ENCODE results near the gene SCAMP2.

Gene SCAMP2

DNA sequence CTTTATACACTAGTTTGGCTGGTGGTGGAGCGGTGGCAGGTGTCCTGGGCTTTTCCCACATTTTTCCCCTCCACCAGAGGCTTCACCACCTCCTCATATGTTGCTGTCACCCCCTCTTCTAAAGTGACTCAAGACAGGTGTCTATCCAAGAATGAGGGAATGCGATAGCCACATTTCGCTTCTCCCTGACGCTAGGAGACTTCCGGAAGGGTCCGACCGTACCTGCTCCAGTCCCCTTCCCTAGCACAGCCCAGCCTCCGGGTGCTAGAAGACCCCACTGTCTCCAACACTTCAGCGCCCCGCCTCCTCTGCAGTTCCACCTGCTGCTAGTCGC lies 496 bp downstream of the SCAMP2 start:
- ChIA-PET POLR2A (interaction anchor here (0.8 to 1.8 kb wide), 3 partner anchors 14 to 29 kb away, joined by 3 to 4 read pairs (median 3); partner anchors contain the start of gene MPI), CTCF (interaction anchor here (3.3 to 6.6 kb wide), 3 partner anchors 25 to 30 kb away, joined by 12 to 67 read pairs (median 37); partner anchors contain the start of gene ULK3)
- DNase-seq: no peak
- Histone ChIP-seq H3K4me3 (ENCODE audit: control insufficient read depth in 1 of 7, extremely low read depth in 1 of 7, insufficient read depth in 4 of 7, low read depth in 2 of 7, low read length in 6 of 7) (peak overlapping the region; percentile 73 to 97 (median 87)), H3K27me3 (replicated peaks in 2 of 5; ENCODE audit: control insufficient read depth in 4 of 5, insufficient read depth in 5 of 5, low read length in 4 of 5) (no peaks in the 10 kb centered on the region), H3K36me3 (ENCODE audit: control insufficient read depth in 4 of 4, insufficient read depth in 4 of 4, low read length in 3 of 4) (peaks cover 0 to under 1% (median 0%) of the 10 kb centered on the region in 4 experiments), H3K27ac (ENCODE audit: insufficient read depth in 1 of 2, low read depth in 1 of 2, low read length in 2 of 2, poor library complexity in 1 of 2, severe bottlenecking in 2 of 2) (peak overlapping the region; percentile 95 to 98), H3K4me1 (ENCODE audit: control extremely low read depth in 1 of 4, control insufficient read depth in 4 of 4, insufficient read depth in 4 of 4, low read length in 3 of 4) (peaks cover 29 to 59% (median 56%) of the 10 kb centered on the region in 4 experiments), H3K9me3 (ENCODE audit: control extremely low read depth in 1 of 5, control insufficient read depth in 4 of 5, insufficient read depth in 2 of 5, low read depth in 1 of 5, low read length in 4 of 5) (no peaks in the 10 kb centered on the region)
- WGBS (ENCODE audit: insufficient coverage): 0% methylated on average over 9 of the region's 11 CpGs

DNA sequence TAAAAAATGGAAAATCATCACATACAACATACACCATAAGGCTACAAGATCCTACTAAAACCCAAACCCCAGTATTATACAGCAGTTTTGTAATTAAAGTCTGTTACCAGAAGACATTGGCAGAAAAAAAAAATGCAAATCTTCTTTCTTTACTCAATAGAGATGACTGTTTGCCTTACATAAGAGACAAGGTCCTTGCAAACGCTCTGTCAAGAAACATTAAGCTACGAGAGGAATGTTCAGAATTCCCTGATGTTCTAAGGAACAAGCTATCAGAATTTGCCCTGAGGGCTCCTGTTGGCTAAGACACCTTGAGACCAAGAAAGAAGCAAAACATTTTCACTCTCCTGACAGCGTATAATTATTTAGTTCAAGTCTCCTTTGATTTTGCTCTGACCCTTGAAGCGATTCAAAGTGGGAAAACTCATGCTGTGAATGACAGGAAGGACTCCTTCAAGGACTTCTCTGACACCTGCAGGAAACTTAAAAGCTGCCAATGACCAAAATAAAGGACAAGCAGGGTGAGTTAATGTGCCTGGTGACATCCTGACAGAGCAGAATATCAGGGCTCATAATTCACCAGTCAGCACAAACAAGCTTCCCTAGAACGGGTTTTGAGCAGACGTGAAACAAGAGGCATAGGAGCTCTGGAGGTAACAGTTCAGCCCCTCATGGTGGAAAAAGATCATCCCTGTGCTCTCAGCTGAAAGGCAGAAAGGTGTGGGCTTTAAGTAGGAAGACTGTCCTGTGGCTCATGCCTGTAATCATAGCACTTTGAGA lies 2.5 kb downstream of the SCAMP2 start:
- Histone ChIP-seq H3K9me3 (ENCODE audit: control extremely low read depth in 1 of 5, control insufficient read depth in 4 of 5, insufficient read depth in 2 of 5, low read depth in 1 of 5, low read length in 4 of 5) (no peaks in the 10 kb centered on the region), H3K27me3 (replicated peaks in 2 of 5; ENCODE audit: control insufficient read depth in 4 of 5, insufficient read depth in 5 of 5, low read length in 4 of 5) (no peaks in the 10 kb centered on the region), H3K4me1 (ENCODE audit: control extremely low read depth in 1 of 4, control insufficient read depth in 4 of 4, insufficient read depth in 4 of 4, low read length in 3 of 4) (peaks cover 36 to 79% (median 76%) of the 10 kb centered on the region in 4 experiments), H3K36me3 (ENCODE audit: control insufficient read depth in 4 of 4, insufficient read depth in 4 of 4, low read length in 3 of 4) (peaks cover 0 to 7% (median 1%) of the 10 kb centered on the region in 4 experiments), H3K27ac (ENCODE audit: insufficient read depth in 1 of 2, low read depth in 1 of 2, low read length in 2 of 2, poor library complexity in 1 of 2, severe bottlenecking in 2 of 2) (peak overlapping the region; percentile 56 to 98), H3K4me3 (ENCODE audit: control insufficient read depth in 1 of 7, extremely low read depth in 1 of 7, insufficient read depth in 4 of 7, low read depth in 2 of 7, low read length in 6 of 7) (peak overlapping the region in 6 of 7 experiments; percentile 38 to 87 (median 68))
- ChIA-PET POLR2A (interaction anchor here (0.6 to 4.1 kb wide), 14 partner anchors 11 to 305 kb away, joined by 3 to 24 read pairs (median 6); partner anchors contain the start of genes FAM219B, MPI and ULK3), CTCF (interaction anchor here (0.6 to 6.6 kb wide), 20 partner anchors 11 to 236 kb away, joined by 3 to 67 read pairs (median 4); partner anchors contain the start of genes FAM219B, MPI and ULK3)
- WGBS (ENCODE audit: insufficient coverage): 4% methylated on average over 6 of the region's 6 CpGs
- DNase-seq: peak in 2 of 3 donors; percentile 33 to 47

GRCh38 chr15:74869726-74870407 lies 3.3 kb downstream of the SCAMP2 start:
- Histone ChIP-seq H3K9me3 (ENCODE audit: control extremely low read depth in 1 of 5, control insufficient read depth in 4 of 5, insufficient read depth in 2 of 5, low read depth in 1 of 5, low read length in 4 of 5) (no peaks in the 10 kb centered on the region), H3K4me1 (ENCODE audit: control extremely low read depth in 1 of 4, control insufficient read depth in 4 of 4, insufficient read depth in 4 of 4, low read length in 3 of 4) (peaks cover 36 to 84% (median 80%) of the 10 kb centered on the region in 4 experiments), H3K4me3 (ENCODE audit: control insufficient read depth in 1 of 7, extremely low read depth in 1 of 7, insufficient read depth in 4 of 7, low read depth in 2 of 7, low read length in 6 of 7) (peak overlapping the region in 5 of 7 experiments; percentile 38 to 87 (median 71)), H3K27me3 (replicated peaks in 2 of 5; ENCODE audit: control insufficient read depth in 4 of 5, insufficient read depth in 5 of 5, low read length in 4 of 5) (no peaks in the 10 kb centered on the region), H3K27ac (ENCODE audit: insufficient read depth in 1 of 2, low read depth in 1 of 2, low read length in 2 of 2, poor library complexity in 1 of 2, severe bottlenecking in 2 of 2) (peak overlapping the region; percentile 56 to 98), H3K36me3 (ENCODE audit: control insufficient read depth in 4 of 4, insufficient read depth in 4 of 4, low read length in 3 of 4) (peaks cover 0 to 7% (median 1%) of the 10 kb centered on the region in 4 experiments)
- peak; percentile 95 to 99 (median 99) for DNase-seq
- ChIA-PET CTCF (interaction anchor here (0.8 to 6.6 kb wide), 20 partner anchors 10 to 237 kb away, joined by 3 to 67 read pairs (median 4); partner anchors contain the start of genes FAM219B, MPI and ULK3), POLR2A (interaction anchor here (0.8 to 4.1 kb wide), 11 partner anchors 10 to 306 kb away, joined by 3 to 24 read pairs (median 7); partner anchors contain the start of genes FAM219B, MPI and ULK3)
- 3% methylated on average over 5 of the region's 6 CpGs for WGBS (ENCODE audit: insufficient coverage)

GRCh38 chr15:74869372-74869725 lies 3.8 kb downstream of the SCAMP2 start:
- Histone ChIP-seq H3K4me1 (ENCODE audit: control extremely low read depth in 1 of 4, control insufficient read depth in 4 of 4, insufficient read depth in 4 of 4, low read length in 3 of 4) (peaks cover 36 to 89% (median 85%) of the 10 kb centered on the region in 4 experiments), H3K27me3 (replicated peaks in 2 of 5; ENCODE audit: control insufficient read depth in 4 of 5, insufficient read depth in 5 of 5, low read length in 4 of 5) (no peaks in the 10 kb centered on the region), H3K9me3 (ENCODE audit: control extremely low read depth in 1 of 5, control insufficient read depth in 4 of 5, insufficient read depth in 2 of 5, low read depth in 1 of 5, low read length in 4 of 5) (no peaks in the 10 kb centered on the region), H3K36me3 (ENCODE audit: control insufficient read depth in 4 of 4, insufficient read depth in 4 of 4, low read length in 3 of 4) (peaks cover 0 to 10% (median 2%) of the 10 kb centered on the region in 4 experiments), H3K4me3 (ENCODE audit: control insufficient read depth in 1 of 7, extremely low read depth in 1 of 7, insufficient read depth in 4 of 7, low read depth in 2 of 7, low read length in 6 of 7) (peak overlapping the region in 5 of 7 experiments; percentile 16 to 71 (median 50)), H3K27ac (ENCODE audit: insufficient read depth in 1 of 2, low read depth in 1 of 2, low read length in 2 of 2, poor library complexity in 1 of 2, severe bottlenecking in 2 of 2) (peak overlapping the region; percentile 44 to 98)
- POLR2A ChIA-PET: interaction anchor here (0.9 to 4.1 kb wide), 9 partner anchors 9 to 306 kb away, joined by 3 to 24 read pairs (median 7); partner anchors contain the start of genes FAM219B and ULK3
- no peak for DNase-seq
- CTCF ChIA-PET: interaction anchor here (1.0 to 6.6 kb wide), 13 partner anchors 9 to 100 kb away, joined by 3 to 67 read pairs (median 5); partner anchors contain the start of genes MPI and ULK3

DNA sequence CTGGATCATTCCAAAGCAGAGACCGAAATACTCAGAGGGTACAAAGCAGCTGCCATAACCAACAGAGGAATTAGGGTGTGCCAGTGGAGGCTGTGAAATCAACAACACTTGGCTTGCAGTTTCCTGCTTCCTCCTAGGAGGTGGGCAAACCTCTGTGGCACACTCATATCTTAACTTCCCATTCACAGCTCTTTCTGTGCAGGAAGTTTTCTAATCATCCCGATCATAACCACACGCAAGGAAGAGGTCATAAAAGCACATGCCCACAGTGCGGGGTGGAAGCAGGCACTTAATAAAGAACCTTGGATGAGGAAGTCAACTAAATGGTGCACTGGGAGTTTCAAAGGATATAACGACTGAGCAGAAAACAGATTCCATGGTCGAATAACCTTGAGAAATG lies 5.1 kb downstream of the SCAMP2 start:
- WGBS (ENCODE audit: insufficient coverage): 0% methylated on average over 5 of the region's 6 CpGs
- Histone ChIP-seq H3K9me3 (ENCODE audit: control extremely low read depth in 1 of 5, control insufficient read depth in 4 of 5, insufficient read depth in 2 of 5, low read depth in 1 of 5, low read length in 4 of 5) (no peaks in the 10 kb centered on the region), H3K27me3 (replicated peaks in 2 of 5; ENCODE audit: control insufficient read depth in 4 of 5, insufficient read depth in 5 of 5, low read length in 4 of 5) (no peaks in the 10 kb centered on the region), H3K4me3 (ENCODE audit: control insufficient read depth in 1 of 7, extremely low read depth in 1 of 7, insufficient read depth in 4 of 7, low read depth in 2 of 7, low read length in 6 of 7) (peak overlapping the region in 5 of 7 experiments; percentile 9 to 64 (median 43)), H3K27ac (ENCODE audit: insufficient read depth in 1 of 2, low read depth in 1 of 2, low read length in 2 of 2, poor library complexity in 1 of 2, severe bottlenecking in 2 of 2) (peak overlapping the region; percentile 33 to 98), H3K4me1 (ENCODE audit: control extremely low read depth in 1 of 4, control insufficient read depth in 4 of 4, insufficient read depth in 4 of 4, low read length in 3 of 4) (peaks cover 40 to 92% (median 88%) of the 10 kb centered on the region in 4 experiments), H3K36me3 (ENCODE audit: control insufficient read depth in 4 of 4, insufficient read depth in 4 of 4, low read length in 3 of 4) (peaks cover 0 to 12% (median 3%) of the 10 kb centered on the region in 4 experiments)
- CTCF ChIA-PET: interaction anchor here (0.8 to 6.6 kb wide), 6 partner anchors 8 to 204 kb away, joined by 3 to 67 read pairs (median 6); no protein-coding TSS in a partner anchor
- POLR2A ChIA-PET: interaction anchor here (0.5 to 4.1 kb wide), 5 partner anchors 9 to 90 kb away, joined by 3 to 23 read pairs (median 3); partner anchors contain the start of gene ULK3
- DNase-seq: peak; percentile 88 to 94 (median 92)

GRCh38 chr15:74867466-74868038 lies 5.6 kb downstream of the SCAMP2 start:
- peaks cover 40 to 93% (median 85%) of the 10 kb centered on the region in 4 experiments for H3K4me1 ChIP-seq (ENCODE audit: control extremely low read depth in 1 of 4, control insufficient read depth in 4 of 4, insufficient read depth in 4 of 4, low read length in 3 of 4)
- ChIA-PET POLR2A (interaction anchor here (0.5 to 4.1 kb wide), 5 partner anchors 9 to 90 kb away, joined by 3 to 23 read pairs (median 3); partner anchors contain the start of gene ULK3), CTCF (interaction anchor here (0.8 to 6.6 kb wide), 5 partner anchors 8 to 34 kb away, joined by 3 to 67 read pairs (median 9); no protein-coding TSS in a partner anchor)
- peak overlapping the region in 5 of 7 experiments; percentile 9 to 64 (median 43) for H3K4me3 ChIP-seq (ENCODE audit: control insufficient read depth in 1 of 7, extremely low read depth in 1 of 7, insufficient read depth in 4 of 7, low read depth in 2 of 7, low read length in 6 of 7)
- H3K36me3 ChIP-seq (ENCODE audit: control insufficient read depth in 4 of 4, insufficient read depth in 4 of 4, low read length in 3 of 4): peaks cover 0 to 12% (median 3%) of the 10 kb centered on the region in 4 experiments
- DNase-seq: peak in 2 of 3 donors; percentile 52 to 73
- H3K27ac ChIP-seq (ENCODE audit: insufficient read depth in 1 of 2, low read depth in 1 of 2, low read length in 2 of 2, poor library complexity in 1 of 2, severe bottlenecking in 2 of 2): peak overlapping the region; percentile 33 to 98
- H3K9me3 ChIP-seq (ENCODE audit: control extremely low read depth in 1 of 5, control insufficient read depth in 4 of 5, insufficient read depth in 2 of 5, low read depth in 1 of 5, low read length in 4 of 5): no peaks in the 10 kb centered on the region
- H3K27me3 ChIP-seq (replicated peaks in 2 of 5; ENCODE audit: control insufficient read depth in 4 of 5, insufficient read depth in 5 of 5, low read length in 4 of 5): no peaks in the 10 kb centered on the region
- WGBS (ENCODE audit: insufficient coverage): no CpG with 5 or more reads among the region's 1 CpG

Data from common myeloid progenitor, CD34-positive (primary cell).